ENCODE results near the gene CDKAL1. TPM values are rescaled to one million over a fixed set of nuclear protein-coding genes. Genes with fewer than 3 reads are reported as not detected.

CDKAL1 gene
- total RNA-seq, 1 donor from 2014 or later: 14.8 TPM

DNA sequence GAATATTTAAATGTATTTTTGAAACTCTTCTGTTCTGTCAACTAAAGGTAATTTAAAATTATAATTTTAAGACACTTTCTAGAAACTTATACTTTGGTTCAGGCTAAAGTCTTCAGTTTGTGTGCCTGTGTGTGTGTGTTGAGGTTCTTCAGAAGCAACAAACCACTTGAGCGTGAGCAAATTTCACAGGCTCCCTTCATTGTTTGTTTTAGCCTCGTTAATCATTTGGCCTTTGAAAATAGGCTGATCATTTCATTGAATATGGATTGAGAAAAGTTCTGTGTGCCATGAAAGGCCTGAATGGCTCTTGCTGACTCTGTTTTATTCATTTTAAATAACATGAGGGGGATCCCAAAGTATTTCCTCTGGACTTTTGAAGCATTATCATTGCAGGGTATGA is 420.1 kb downstream of the CDKAL1 start:
- Mint-ChIP-seq H3K4me1 (ENCODE audit: unreplicated experiment) (peaks cover 15% of the 10 kb centered on the region), H3K36me3 (ENCODE audit: unreplicated experiment) (no peaks in the 10 kb centered on the region), H3K9me3 (ENCODE audit: unreplicated experiment) (no peaks in the 10 kb centered on the region), H3K4me3 (ENCODE audit: unreplicated experiment) (no peak overlapping the region), H3K27ac (ENCODE audit: unreplicated experiment) (no peak overlapping the region), H3K27me3 (ENCODE audit: unreplicated experiment) (no peaks in the 10 kb centered on the region)
- DNase-seq (ENCODE audit: extremely low spot score, unreplicated experiment): no peak
- no peak for TF ChIP-seq CTCF (IDR thresholded peaks at IDR 0.05)

GRCh38 chr6:20955131-20955530 is 420.9 kb downstream of the CDKAL1 start:
- DNase-seq (ENCODE audit: extremely low spot score, unreplicated experiment): no peak
- Mint-ChIP-seq H3K4me1 (ENCODE audit: unreplicated experiment) (peaks cover 15% of the 10 kb centered on the region), H3K36me3 (ENCODE audit: unreplicated experiment) (no peaks in the 10 kb centered on the region), H3K9me3 (ENCODE audit: unreplicated experiment) (no peaks in the 10 kb centered on the region), H3K27ac (ENCODE audit: unreplicated experiment) (no peak overlapping the region), H3K27me3 (ENCODE audit: unreplicated experiment) (no peaks in the 10 kb centered on the region), H3K4me3 (ENCODE audit: unreplicated experiment) (no peak overlapping the region)
- no peak for TF ChIP-seq CTCF (IDR thresholded peaks at IDR 0.05)

GRCh38 chr6:20955751-20956150 is 421.5 kb downstream of the CDKAL1 start:
- peaks cover 15% of the 10 kb centered on the region for H3K4me1 Mint-ChIP-seq (ENCODE audit: unreplicated experiment)
- H3K36me3 Mint-ChIP-seq (ENCODE audit: unreplicated experiment): no peaks in the 10 kb centered on the region
- H3K27me3 Mint-ChIP-seq (ENCODE audit: unreplicated experiment): no peaks in the 10 kb centered on the region
- H3K27ac Mint-ChIP-seq (ENCODE audit: unreplicated experiment): no peak overlapping the region
- H3K9me3 Mint-ChIP-seq (ENCODE audit: unreplicated experiment): no peaks in the 10 kb centered on the region
- no peak for TF ChIP-seq CTCF (IDR thresholded peaks at IDR 0.05)
- DNase-seq (ENCODE audit: extremely low spot score, unreplicated experiment): no peak
- H3K4me3 Mint-ChIP-seq (ENCODE audit: unreplicated experiment): no peak overlapping the region

DNA sequence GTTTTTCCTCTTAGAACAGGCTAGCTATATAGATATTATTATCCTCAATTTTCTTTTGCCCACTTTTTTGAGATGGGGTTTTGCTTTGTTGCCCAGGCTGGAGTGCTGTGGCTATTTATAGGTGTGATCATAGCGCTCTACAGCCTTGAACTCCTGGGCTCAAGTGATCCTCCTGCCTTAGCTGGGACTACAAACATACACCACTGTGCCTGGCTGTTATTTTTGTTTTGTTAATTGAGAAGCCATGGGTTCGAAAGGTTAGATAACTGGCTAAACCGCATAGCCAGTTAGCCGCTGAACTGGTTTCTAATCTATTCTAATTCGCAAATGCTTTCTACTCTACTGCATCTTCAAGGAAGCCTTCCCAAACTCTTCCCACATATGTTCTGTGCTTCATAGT is 425.8 kb downstream of the CDKAL1 start:
- Mint-ChIP-seq H3K36me3 (ENCODE audit: unreplicated experiment) (peaks cover 2% of the 10 kb centered on the region), H3K4me1 (ENCODE audit: unreplicated experiment) (no peaks in the 10 kb centered on the region), H3K27ac (ENCODE audit: unreplicated experiment) (no peak overlapping the region), H3K9me3 (ENCODE audit: unreplicated experiment) (peaks cover 3% of the 10 kb centered on the region), H3K4me3 (ENCODE audit: unreplicated experiment) (no peak overlapping the region), H3K27me3 (ENCODE audit: unreplicated experiment) (no peaks in the 10 kb centered on the region)
- TF ChIP-seq CTCF (IDR thresholded peaks at IDR 0.05): no peak
- DNase-seq (ENCODE audit: extremely low spot score, unreplicated experiment): no peak

DNA sequence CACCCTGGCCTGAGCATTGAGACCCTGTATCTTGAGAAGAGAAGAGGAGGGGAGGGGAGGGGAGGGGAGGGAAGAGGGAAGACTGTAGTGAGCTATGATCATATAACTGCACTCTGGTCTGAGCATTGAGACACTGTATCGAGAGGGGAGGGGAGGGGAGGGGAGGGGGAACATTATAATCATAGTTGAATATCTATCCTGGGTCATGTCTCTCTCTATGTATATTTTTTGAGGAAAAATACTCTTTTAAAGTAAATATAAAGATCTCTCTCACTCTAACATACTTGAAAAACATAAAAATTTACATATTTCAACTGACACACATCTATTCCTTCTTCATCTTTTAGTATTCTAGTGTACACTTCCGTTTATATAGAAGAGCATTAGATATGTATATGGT is 431.0 kb downstream of the CDKAL1 start:
- H3K4me3 Mint-ChIP-seq (ENCODE audit: unreplicated experiment): no peak overlapping the region
- TF ChIP-seq CTCF (IDR thresholded peaks at IDR 0.05): no peak
- H3K9me3 Mint-ChIP-seq (ENCODE audit: unreplicated experiment): peaks cover 26% of the 10 kb centered on the region
- no peaks in the 10 kb centered on the region for H3K27me3 Mint-ChIP-seq (ENCODE audit: unreplicated experiment)
- no peak overlapping the region for H3K27ac Mint-ChIP-seq (ENCODE audit: unreplicated experiment)
- no peaks in the 10 kb centered on the region for H3K4me1 Mint-ChIP-seq (ENCODE audit: unreplicated experiment)
- H3K36me3 Mint-ChIP-seq (ENCODE audit: unreplicated experiment): peaks cover 18% of the 10 kb centered on the region
- no peak for DNase-seq (ENCODE audit: extremely low spot score, unreplicated experiment)

Measured in osteocyte (in vitro differentiated cells).